NT2/D1 (cell line): ENCODE data around the gene SIGLEC14.

Source experiments
- YY1 ChIP-seq: IDR thresholded peaks from 2 replicates; pipeline ENCODE4 v1.6.1; 2011; ENCODE audit not compliant: insufficient read length, insufficient read depth
- ZNF274 ChIP-seq: IDR thresholded peaks from 2 replicates; pipeline ENCODE4 v1.6.1; 2011; ENCODE audit warnings: mild to moderate bottlenecking, low read depth, low read length

GRCh38 chr19:51693819-51694218, 47.2 kb upstream of the SIGLEC14 start:
- TF ChIP-seq ZNF274 (no peak), YY1 (no peak)
